Effector CD8-positive, alpha-beta T cell (primary cell): ENCODE measurements around the gene KIF26B.
"Not testable (repeated sequence)": the region's sequence is repeated elsewhere in the genome, so short reads cannot be mapped to it uniquely, and the experiment has no call there.

Experiments used
- DNase-seq: peaks from one replicate; lab custom pipeline; 2025; lab: John Stamatoyannopoulos, UW

The KIF26B gene

DNA sequence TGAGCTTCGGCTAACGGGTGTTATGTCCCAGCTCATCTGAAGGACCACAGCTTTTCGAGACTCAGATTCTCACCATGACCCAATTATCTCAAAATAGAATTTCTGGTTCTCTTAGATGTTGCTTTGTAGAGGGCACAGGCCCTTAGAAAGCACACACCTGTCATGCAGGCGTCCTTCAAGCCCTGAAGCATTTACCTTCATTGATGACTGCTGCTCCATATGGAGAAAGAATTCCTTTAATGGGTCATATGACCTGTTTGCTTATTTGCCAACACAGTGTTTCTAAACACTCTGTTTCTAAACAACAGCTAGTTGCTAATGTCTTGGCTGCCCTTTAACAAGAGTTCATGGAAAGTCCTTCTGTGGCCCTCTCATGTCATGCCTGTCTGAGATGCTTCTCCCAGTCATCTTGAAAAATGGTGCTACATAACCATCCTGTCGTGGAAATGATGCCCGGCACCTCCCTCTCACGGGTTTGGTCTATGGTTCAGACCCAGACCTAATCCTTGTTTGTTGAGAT lies 495.7 kb downstream of the KIF26B start:
- DNase-seq = no peak

- DNase-seq = no peak
These were observed 496.3 kb downstream of the KIF26B start for GRCh38 chr1:245651093-245651492.

- no peak for DNase-seq
These were observed 497.3 kb downstream of the KIF26B start for GRCh38 chr1:245652116-245652515.

DNA sequence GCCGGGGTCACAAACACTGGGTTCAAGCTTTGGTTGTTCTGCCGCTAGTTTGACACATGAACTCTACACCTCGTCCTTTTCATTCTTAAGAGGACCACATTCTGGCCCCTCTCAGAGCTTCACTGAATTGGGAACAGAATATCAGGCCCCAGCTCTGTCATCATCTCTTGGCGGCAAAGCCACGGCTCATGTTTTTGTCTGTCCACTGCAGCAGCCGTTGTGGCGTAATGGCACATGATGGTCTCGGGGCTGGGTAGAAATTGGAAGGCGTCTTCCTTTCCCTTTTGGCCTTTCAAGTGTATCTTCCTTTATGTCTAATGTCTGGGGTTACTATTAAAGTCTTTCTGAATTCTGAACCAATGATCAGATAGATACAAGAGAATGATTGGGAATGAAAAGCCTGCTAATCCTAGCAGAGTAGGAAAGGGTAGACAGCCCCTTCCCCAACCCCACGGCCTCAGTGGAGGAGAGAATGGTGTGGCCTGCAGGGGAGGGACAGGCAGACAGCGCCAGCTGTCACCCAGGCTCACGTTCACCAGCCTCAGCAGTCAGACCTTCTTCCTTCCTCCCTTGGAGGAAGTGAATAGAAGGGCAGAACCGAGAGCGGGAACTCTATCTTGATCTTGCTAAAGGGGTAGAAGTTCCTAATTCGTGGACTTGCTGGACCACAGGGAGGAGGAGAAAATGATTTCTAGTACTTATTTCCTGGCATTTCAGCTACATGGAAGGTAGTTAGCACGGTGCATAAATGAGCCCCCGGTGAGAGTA lies 498.1 kb downstream of the KIF26B start:
- DNase-seq = no peak

GRCh38 chr1:245654460-245655050 lies 499.8 kb downstream of the KIF26B start:
- DNase-seq = no peak

DNA sequence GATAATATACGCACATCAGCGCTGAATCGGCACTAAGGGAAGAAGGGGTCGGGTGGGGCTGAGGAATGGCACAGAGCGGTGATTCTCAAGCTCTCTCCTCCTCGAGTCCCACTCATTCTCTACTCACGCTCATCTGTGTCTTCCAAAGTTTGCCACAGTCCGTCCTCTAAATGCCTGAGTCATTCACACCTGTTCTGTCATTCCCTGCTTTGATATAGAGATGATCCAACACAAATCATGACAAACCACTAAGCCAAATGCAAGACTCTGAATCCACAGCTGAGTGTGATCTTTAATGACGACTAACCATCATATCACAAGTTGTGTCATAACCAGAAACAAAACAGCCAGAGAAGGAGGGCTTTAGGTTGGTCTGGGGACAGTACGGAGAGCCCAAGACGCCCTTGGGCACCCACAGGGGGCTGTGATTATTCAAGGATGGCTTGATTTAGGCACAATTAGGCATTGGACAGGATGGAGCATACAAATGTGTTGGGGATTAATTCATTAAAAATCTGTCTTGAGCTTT lies 501.5 kb downstream of the KIF26B start:
- no peak for DNase-seq

- DNase-seq = no peak
These were observed 502.6 kb downstream of the KIF26B start for GRCh38 chr1:245657371-245657770.

DNA sequence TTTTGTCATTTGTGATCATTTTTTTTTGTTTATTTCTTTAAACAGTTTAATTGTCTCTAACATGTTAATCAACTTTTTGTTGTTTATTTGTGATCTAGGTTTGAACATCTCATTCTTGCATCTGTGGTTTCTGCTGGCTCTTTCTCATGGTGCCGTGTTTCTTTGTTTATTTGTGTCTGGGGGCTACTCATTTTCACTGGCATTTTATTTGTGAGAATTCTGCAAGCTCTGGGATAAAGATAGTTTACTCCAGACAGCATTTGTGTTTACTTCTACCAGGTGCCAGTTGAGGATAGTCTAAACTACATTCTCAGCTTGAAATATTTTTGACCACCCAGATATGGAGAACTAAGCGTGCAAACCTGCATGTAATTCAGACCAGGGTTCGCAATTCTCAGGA lies 508.6 kb downstream of the KIF26B start:
- no peak for DNase-seq

- DNase-seq = no peak
These were observed 509.1 kb downstream of the KIF26B start for GRCh38 chr1:245663841-245664240.

DNA sequence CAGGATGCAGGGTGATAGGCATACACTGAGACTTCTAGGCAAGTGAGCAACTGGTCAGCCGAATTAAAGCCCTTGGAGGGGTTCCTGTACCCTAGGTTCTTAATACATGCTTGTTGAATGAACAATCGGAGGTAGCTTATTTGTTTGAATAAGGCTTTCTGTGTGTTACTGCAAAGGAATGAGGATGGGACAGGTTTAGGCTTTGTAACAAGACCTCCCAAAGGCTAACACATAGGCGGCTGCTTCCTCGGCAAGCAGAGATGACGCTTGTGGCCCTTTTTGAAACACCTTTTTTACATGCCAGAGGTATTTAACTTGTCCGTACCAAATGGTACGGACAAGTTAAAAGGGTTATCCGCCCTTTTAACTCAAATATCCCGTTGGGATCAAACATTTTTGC lies 511.6 kb downstream of the KIF26B start:
- no peak for DNase-seq

GRCh38 chr1:245671349-245671748 lies 516.6 kb downstream of the KIF26B start:
- no peak for DNase-seq

DNA sequence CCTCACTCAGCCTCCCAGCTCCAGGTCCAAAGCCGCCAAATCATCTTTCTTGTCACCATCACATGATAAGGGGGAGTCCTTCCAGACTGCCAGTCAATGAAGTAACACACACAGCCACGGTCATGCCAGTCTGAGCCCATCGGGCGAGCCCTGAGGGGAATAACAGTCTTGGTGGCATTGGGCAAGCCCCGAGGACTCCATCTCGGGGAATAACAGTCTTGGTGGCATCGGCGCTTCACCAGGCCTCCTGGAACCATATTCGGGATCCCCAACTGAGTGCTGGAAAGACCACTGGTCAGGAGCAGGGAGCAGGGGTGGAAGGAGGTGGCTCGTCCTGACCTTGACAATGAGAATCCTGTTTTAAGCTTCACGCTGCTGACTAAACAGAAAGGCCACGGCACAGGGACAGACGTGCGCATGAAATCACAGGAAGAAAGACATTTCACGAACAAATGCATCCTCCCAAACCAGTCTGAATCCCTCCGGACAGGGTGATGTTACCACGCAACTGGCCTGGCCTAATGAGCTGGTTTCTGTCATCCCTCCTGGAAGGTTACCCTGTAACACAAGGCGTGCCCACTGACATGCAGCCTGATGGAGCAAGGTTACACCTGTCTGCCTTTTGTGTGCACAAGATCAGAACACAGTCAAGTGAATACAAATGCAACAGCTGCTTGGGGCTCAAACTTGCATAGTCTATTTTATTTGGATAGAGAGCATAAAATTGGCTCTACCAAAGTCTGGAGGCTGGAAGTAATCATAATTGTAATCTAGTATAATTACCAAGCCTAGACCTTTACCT lies 517.4 kb downstream of the KIF26B start:
- no peak for DNase-seq

DNA sequence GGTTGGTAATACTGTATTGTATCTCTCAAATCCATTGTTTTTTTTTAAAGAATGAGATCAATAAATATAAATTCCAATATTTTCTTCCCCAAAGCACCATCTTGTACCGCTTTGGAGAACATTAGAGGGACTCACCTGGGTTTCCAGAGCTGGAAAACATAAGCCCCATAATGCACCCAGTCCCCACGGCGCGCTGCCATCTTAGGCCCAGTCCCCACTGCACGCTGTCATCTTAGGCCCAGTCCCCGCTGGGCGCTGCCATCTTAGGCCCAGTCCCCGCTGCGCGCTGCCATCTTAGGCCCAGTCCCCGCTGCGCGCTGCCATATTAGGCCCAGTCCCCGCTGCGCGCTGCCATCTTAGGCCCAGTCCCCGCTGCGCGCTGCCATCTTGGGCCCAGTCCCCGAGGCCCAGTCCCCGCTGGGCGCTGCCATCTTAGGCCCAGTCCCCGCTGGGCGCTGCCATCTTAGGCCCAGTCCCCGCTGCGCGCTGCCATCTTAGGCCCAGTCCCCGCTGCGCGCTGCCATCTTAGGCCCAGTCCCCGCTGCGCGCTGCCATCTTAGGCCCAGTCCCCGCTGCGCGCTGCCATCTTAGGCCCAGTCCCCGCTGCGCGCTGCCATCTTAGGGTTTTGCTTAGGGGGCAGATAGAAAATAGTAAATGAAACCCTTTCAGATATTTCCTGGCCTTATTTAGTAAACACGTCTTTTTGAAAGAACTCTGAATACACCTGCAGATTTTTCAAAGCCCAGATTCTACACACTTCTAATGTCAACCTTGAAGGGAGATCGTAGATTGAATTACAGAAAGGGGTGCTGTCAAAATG lies 518.3 kb downstream of the KIF26B start:
- not testable (repeated sequence) for DNase-seq

- no peak for DNase-seq
These were observed 519.2 kb downstream of the KIF26B start for GRCh38 chr1:245673881-245674414.

GRCh38 chr1:245677461-245678240 lies 522.9 kb downstream of the KIF26B start:
- DNase-seq = no peak

DNA sequence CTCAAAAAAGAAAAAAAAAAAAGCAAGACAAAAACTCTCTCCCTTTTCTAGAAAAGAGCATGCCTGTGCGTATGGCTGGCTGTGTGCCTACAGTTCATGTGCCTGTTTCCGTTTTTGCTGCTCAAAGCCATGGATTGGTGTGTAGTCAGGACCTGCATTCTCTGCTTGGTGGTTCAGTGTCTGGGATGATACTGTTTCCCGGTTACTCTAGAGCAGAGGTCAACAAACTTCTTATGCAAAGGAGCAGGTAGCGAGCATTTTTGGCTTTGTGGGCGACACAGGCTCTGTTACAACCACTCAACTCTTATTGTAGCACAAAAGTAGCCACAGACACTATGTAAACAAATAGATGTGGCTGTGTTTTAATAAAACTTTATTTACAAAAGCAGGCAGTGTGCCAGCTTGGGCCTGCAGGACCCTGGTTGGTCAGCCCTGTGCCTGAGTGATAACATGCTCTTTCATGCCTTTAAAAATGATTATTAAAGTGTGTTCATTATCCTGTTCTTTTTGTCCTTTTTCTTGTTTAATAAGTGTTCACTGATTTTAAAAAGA lies 524.2 kb downstream of the KIF26B start:
- no peak for DNase-seq

- no peak for DNase-seq
These were observed 525.3 kb downstream of the KIF26B start for GRCh38 chr1:245679821-245680780.

DNA sequence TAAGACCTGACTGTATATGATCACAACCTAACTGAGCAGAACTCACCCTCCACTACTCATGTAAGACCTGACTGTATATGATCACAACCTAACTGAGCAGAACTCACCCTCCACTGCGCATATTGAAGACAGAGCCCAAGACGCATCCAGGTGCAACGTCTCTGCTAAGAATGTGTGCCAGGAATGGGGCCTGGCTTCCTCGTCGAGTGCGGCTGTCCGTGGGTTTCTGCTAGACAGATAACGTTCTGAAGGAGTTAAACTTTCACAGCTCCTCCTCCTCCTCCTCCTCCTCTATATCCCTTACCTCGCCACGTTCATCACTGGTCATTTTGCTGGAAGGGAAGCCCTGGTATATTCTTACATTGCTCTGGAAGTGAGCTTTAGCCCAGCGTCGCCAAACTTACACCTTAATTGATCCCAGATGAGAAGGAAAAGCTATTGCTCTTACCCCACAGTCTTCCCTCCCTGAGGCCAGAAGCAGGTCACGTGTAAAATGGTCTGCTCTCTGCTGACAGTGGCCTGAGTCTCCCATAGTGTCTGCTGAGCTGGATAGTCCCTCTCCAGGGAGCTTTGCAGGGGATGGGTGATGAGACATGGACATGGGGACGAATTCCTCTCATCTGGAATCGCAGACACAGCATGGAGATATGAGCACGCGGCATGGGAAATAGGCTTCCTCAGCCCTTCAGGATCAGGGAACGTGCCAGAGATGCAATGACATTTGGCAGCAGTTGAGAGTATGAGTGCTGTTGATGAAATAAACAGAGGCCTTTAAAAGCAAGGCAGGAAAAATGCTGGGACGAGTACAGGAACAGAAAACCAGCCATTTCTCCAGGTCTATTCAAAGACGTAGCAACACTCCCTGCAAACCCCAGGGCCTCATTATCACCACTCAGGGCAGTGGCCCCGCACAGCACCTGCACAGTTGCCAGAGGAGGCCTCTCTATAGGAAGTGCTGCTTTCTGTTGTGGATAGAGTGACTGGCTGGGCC lies 528.1 kb downstream of the KIF26B start:
- DNase-seq = no peak
